Measurements from ENCODE around the gene OR5L2.
"Not testable (repeated sequence)": the region's sequence is repeated elsewhere in the genome, so short reads cannot be mapped to it uniquely, and the experiment has no call there.

The OR5L2 gene

DNA sequence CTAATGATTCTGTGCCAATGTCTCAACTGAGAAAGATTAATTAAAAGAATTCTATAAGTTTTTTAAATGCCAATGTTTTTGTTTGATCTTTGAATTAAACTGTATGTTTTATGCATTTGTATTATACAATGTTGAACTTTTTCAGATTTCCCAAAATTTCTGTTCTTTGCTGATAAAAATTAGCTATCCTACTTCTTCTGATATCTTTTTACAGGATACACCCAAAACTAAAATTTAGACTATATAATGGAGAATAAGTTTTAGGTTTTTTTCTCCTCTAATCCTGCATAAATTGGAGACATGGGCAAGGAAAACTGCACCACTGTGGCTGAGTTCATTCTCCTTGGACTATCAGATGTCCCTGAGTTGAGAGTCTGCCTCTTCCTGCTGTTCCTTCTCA is at the start of gene OR5L2:
Gene OR5L2 (plus strand): TSS at position 301 of the 400 bp plus-strand sequence. CDS start 0 bp downstream, at position 301.
- no peak for DNase-seq (ENCODE audit: low read depth, low spot score)

GRCh38 chr11:55791606-55792005 is 35.4 kb upstream of the OR5L2 start:
- no peak for DNase-seq (ENCODE audit: low read depth, low spot score)

DNA sequence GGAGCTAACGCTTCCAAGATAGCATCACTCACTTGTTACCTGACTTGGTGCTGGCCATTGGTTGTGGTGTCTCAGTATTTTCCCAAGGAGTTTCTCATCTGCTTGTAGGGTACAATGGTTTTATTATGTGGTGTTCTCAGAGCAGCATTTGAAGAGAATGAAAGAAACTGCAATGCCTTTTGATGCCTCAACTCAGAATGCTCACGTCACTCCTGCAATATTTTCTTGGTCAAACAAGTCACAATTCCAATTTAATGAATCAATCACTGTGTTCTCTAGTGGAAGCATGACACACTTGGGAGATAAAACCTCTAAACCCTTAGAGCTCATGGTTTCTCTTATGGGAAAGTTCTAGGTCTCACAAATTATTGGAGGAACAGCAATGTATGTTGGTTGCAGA is 33.7 kb upstream of the OR5L2 start:
- DNase-seq (ENCODE audit: low read depth, low spot score) = no peak

DNA sequence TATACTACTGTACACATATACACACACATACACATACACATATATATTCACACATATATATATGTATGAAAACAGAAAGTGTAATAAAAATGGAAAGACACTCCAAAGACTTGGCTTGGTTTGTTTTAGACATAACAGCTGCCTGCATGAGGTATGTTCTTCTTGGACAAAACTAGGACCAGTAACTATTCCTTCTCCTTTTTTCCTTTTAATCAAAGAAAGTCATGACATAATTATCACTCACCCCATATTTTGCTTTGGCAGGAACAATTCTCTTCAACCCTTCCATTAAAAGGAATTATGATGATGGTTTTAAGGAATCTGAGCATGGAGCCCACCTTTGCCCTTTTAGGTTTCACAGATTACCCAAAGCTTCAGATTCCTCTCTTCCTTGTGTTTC is 31.8 kb upstream of the OR5L2 start, which contains the start of gene OR5D14:
Gene OR5D14 (plus strand): TSS at position 301 of the 400 bp plus-strand sequence. CDS start 0 bp downstream, at position 301.
- DNase-seq (ENCODE audit: low read depth, low spot score) = no peak

DNA sequence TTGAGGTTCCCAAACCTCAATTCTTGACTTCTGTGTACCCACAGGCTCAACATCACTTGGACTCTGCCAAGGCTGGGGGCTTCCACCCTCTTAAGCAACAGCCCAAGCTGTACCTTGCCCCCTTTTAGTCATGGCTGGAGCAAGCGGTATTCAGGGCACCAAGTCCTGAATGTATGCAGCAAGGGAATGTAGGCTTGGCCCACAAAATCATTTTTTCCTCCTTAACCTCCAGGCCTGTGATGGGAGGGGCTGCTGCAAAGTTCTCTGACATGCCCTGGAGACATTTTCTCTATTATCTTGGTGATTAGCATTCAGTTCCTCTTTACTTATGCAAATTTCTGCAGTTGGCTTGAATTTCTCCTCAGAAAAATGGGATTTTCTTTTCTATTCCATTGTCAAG is 20.8 kb upstream of the OR5L2 start:
- DNase-seq (ENCODE audit: low read depth, low spot score) = no peak

- no peak for DNase-seq (ENCODE audit: low read depth, low spot score)
Measured at GRCh38 chr11:55811067-55811466, 16.0 kb upstream of the OR5L2 start, which contains the start of gene OR5L1. Gene OR5L1, plus strand, starts transcription at chr11:55811367. Its CDS starts 100 bp downstream, at chr11:55811467.

GRCh38 chr11:55819330-55819729 is 7.7 kb upstream of the OR5L2 start, which contains the start of gene OR5D18:
Gene OR5D18, plus strand, starts transcription at chr11:55819630. Its CDS starts 0 bp downstream, at chr11:55819630.
- no peak for DNase-seq (ENCODE audit: low read depth, low spot score)

GRCh38 chr11:55838452-55838851 is 11.4 kb downstream of the OR5L2 start, which contains the start of gene OR5D16:
Gene OR5D16, plus strand, starts transcription at chr11:55838752. Its CDS starts 0 bp downstream, at chr11:55838752.
- no peak for DNase-seq (ENCODE audit: low read depth, low spot score)

DNA sequence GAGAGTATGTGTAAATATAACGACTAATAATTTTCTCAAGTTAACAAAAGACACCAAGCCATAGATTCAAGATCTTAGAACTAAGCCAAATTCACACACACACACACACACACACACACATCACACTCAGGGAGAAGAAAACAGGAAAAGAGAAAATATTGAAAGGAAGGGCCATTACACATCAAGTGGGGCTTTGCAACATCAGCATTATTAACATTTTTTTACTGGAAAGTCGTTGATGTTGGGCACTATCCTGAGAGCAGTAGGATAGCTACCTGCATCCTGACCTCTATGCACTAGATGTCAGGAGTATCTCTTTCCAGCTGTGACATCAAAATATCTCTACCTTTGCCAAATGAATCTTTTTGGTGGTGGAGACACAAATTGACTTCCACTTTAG is 20.4 kb downstream of the OR5L2 start:
- no peak for DNase-seq (ENCODE audit: low read depth, low spot score)

DNA sequence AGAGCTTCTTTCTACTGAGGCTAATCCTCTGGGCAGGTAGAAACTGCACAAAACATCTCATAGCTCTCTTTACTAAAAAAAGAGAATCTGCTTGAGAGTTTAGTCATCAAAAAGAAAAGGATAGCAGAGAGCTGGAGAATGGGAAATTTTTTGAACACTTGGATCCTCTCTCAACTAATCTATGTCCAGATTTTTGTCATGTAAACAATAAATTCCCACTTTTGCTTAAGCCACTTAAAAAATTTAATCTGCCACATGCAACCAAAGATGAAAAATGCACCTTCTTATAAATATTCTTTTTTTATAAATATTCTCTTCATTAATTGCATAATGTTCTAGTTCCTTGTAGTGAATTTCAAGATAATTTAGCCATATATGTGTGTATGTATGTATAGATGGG is 22.0 kb downstream of the OR5L2 start:
- DNase-seq (ENCODE audit: low read depth, low spot score) = no peak

DNA sequence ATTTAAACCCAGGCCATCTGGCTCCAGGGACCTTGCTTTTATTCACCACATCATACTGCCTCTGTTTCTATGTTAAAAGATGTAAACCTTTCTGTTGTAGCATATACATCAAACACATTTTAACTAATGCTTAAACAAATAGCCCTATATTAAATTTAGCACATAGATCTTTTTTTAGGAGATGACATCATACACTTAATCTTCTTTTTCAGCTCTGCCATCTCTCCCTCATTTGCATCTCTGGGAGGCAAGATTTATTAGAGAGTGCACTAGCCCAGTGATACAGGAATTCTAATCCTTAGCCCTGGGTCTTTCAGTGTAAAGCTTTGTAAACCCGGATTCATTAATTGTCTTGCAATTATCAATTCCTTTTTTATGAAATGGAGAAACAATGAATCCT is 25.1 kb downstream of the OR5L2 start:
- no peak for DNase-seq (ENCODE audit: low read depth, low spot score)

GRCh38 chr11:55854704-55855103 is 27.7 kb downstream of the OR5L2 start:
- no peak for DNase-seq (ENCODE audit: low read depth, low spot score)

- not testable (repeated sequence) for DNase-seq (ENCODE audit: low read depth, low spot score)
Measured at GRCh38 chr11:55867354-55867753, 40.3 kb downstream of the OR5L2 start.

DNA sequence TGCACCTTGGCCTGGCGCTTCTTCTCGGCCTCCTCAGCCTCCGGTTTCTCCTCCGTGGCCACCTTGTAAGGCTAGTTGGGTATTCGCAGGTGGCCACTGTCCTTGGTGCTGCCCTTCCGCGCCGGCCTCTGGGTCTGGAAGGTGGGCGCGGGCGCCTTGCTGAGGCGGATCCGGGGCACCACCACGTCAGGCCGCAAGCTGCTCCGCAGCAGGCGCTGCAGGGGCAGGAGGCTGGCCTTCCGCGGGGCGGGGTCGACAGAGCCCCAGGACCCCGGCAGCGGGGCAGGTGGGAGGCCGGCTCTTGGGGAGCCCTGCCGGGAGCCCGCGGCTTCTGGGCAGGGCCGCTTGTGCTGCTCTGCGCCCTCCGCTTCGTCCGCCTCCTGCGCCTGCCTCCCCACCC is 45.7 kb downstream of the OR5L2 start:
- not testable (repeated sequence) for DNase-seq (ENCODE audit: low read depth, low spot score)

- not testable (repeated sequence) for DNase-seq (ENCODE audit: low read depth, low spot score)
Measured at GRCh38 chr11:55873146-55873545, 46.1 kb downstream of the OR5L2 start.

All from activated CD4-positive, CD25-positive, alpha-beta regulatory T cell treated with anti-CD3 and anti-CD28 coated beads, Interleukin-2, amount 50 U/mL, for 16 hours (primary cell).